Measurements from ENCODE around the gene ADAM33.

DNA sequence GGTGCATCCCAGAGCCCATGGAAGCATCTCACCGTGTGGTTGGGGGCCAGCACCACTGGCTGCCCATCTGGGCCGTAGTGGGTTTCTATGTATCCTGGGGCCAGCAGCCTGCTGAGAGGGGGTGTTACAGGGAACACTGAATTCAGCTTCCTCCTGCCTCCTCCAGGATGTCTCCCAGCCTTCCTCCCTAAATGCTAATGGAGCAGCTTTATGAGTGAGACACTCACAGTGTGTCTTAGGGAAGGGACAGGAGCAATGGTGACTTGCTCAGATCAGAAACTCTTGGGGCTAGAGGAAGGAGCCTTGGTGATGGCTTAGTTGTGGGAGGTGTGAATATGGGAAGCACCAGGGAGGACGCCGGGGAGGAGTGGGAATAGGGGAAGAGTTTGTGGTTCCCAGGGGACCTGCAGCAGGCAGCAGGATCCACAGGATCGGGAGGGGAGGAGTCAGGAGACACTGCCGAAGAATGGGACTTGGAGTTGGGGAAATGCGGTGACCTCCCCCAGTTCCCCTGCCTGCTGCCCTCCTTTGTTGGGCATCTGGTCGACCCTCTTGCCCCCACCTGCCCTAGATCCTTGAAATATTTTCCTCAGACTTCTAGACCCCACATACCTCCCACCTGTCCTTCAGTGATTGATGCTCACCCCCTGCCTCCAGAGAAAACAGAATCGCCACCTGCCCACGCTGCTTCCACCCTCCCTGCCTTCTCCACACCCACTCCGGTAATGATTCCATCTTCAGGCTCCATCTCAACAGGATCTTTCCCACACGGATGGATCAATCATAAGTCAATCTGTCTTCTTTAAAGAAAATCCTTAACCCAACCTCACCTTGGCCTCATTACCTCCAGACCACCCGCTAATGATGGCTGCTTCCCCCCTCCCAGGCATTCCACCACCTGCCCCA lies 6.6 kb downstream of the ADAM33 start:
- TF ChIP-seq, protein P1, sequence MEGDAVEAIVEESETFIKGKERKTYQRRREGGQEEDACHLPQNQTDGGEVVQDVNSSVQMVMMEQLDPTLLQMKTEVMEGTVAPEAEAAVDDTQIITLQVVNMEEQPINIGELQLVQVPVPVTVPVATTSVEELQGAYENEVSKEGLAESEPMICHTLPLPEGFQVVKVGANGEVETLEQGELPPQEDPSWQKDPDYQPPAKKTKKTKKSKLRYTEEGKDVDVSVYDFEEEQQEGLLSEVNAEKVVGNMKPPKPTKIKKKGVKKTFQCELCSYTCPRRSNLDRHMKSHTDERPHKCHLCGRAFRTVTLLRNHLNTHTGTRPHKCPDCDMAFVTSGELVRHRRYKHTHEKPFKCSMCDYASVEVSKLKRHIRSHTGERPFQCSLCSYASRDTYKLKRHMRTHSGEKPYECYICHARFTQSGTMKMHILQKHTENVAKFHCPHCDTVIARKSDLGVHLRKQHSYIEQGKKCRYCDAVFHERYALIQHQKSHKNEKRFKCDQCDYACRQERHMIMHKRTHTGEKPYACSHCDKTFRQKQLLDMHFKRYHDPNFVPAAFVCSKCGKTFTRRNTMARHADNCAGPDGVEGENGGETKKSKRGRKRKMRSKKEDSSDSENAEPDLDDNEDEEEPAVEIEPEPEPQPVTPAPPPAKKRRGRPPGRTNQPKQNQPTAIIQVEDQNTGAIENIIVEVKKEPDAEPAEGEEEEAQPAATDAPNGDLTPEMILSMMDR (IDR thresholded peaks at IDR 0.05), result no peak
- no peak for TF ChIP-seq POLR2AphosphoS5 (IDR thresholded peaks at IDR 0.05)

Measured in transverse colon (tissue), 4 donors.